Measurements from ENCODE around the gene SLC66A2.

DNA sequence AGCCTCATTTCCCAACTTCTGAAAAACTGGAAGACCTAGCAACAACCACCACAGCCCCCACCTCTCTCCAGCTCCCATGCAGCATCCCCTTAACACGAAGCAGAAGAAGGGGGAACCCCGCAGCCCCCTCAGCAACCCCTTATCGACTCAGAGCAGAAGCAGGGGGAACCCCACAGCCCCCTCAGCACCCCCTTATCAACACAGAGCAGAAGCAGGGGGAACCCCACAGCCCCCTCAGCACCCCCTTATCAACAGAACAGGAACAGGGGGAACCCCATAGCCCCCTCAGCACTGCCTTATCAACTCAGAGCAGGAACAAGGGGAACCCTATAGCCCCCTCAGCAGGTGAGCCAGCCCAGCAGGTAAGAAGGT is 6.7 kb downstream of the SLC66A2 start:
- TF ChIP-seq, protein P1, sequence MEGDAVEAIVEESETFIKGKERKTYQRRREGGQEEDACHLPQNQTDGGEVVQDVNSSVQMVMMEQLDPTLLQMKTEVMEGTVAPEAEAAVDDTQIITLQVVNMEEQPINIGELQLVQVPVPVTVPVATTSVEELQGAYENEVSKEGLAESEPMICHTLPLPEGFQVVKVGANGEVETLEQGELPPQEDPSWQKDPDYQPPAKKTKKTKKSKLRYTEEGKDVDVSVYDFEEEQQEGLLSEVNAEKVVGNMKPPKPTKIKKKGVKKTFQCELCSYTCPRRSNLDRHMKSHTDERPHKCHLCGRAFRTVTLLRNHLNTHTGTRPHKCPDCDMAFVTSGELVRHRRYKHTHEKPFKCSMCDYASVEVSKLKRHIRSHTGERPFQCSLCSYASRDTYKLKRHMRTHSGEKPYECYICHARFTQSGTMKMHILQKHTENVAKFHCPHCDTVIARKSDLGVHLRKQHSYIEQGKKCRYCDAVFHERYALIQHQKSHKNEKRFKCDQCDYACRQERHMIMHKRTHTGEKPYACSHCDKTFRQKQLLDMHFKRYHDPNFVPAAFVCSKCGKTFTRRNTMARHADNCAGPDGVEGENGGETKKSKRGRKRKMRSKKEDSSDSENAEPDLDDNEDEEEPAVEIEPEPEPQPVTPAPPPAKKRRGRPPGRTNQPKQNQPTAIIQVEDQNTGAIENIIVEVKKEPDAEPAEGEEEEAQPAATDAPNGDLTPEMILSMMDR (IDR thresholded peaks at IDR 0.05), result no peak
- TF ChIP-seq EZH2 (IDR thresholded peaks at IDR 0.05), result no peak
